Mucosa of descending colon (tissue), 3 donors: Measurements from ENCODE around the gene DPP6. TPM values are rescaled to one million over a fixed set of nuclear protein-coding genes. Genes with fewer than 3 reads are reported as not detected.

Source experiments
- ATAC-seq: fragments of 200-7000 bp; cut with Tn5 transposase; one replicate; pipeline ENCODE4 v1.9.1; 2020; ENCODE audit warnings: mild to moderate bottlenecking, moderate library complexity
- DNase-seq, 3 donors: peaks; one replicate each; pipeline ENCODE4 v3.0.0-alpha.2; 2020
- H3K36me3 ChIP-seq: fragments of 200-600 bp; one replicate; pipeline ENCODE4 v1.8.0; 2021; ENCODE audit warnings: low read depth, mild to moderate bottlenecking
- H3K4me1 ChIP-seq: fragments of 200-600 bp; one replicate; pipeline ENCODE4 v1.8.0; 2021; ENCODE audit warnings: low read depth, mild to moderate bottlenecking
- H3K4me3 ChIP-seq: fragments of 200-600 bp; one replicate; pipeline ENCODE4 v1.8.0; 2021; ENCODE audit warnings: mild to moderate bottlenecking
- H3K9me3 ChIP-seq: fragments of 200-600 bp; one replicate; pipeline ENCODE4 v1.8.0; 2021; ENCODE audit warnings: mild to moderate bottlenecking
- intact Hi-C, 2 donors: fragments of 100-400 bp; cut with DNase I in 1 of 2; cut with micrococcal nuclease in 1 of 2; formaldehyde crosslinking; loops; one replicate each; pipeline versions ENCODE4 v1.11.0 to v1.11.1; 2022; cut with DNase I, micrococcal nuclease
- total RNA-seq, 3 donors: library from RNA; stranded (reverse); fragmentation: NEBNext Ultra II Directional in 2 of 3; extraction: Animal tissue kit (Norgen Biotek cat#: 25700) in 2 of 3; gene quantifications; one replicate each; pipeline versions ENCODE4 v1.2.1 to v1.2.4, GENCODE V29; 2021 to 2023
- TF ChIP-seq, protein P1 (sequence below): fragments of 200-600 bp; IDR thresholded peaks from one replicate; pipeline ENCODE4 v1.8.0; 2022; ENCODE audit warnings: antibody characterized with exemption, mild to moderate bottlenecking
- donor health status: DM: no; HTN: no; CAD: no; lungs with moderate emphysema.
- donor health status: DM: no; HTN: no; CAD: no.
- donor health status: DM: no; HTN: yes; CAD: no.

The DPP6 gene
- total RNA-seq, 3 donors from 2014 or later: 1.3 to 33.8 (median 1.5) TPM

DNA sequence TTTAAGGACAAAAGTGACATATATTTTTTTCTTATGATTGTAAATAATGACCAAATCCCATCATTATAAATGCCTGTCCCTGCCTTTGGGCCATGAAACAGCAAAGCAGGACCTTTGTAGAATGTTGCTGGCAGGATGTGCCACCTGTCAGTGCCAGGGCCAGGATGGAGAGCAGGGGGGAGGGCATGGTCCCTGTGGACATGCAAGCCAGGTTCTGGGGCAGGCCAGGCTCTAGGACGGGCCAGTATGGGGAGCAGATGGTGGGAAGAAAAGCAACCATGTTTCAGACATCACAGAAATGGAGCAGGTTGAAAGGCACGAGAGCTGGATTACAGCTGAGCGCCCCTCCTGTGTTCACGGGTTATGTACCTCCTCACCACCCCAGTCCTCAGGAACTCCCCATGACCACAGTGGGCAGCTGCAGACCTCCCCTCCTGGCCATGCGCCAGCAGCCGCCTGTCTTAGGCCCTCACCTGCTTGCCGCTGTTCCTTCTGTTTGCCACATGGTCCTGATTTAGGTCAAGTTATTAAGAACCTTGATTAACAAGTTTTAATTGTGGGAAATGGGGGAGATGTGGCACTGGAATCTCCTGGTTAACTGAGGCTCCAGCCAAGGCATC lies 740.3 kb downstream of the DPP6 start:
- H3K4me1 ChIP-seq: no peaks in the 10 kb centered on the region
- H3K36me3 ChIP-seq: no peaks in the 10 kb centered on the region
- TF ChIP-seq, protein P1, sequence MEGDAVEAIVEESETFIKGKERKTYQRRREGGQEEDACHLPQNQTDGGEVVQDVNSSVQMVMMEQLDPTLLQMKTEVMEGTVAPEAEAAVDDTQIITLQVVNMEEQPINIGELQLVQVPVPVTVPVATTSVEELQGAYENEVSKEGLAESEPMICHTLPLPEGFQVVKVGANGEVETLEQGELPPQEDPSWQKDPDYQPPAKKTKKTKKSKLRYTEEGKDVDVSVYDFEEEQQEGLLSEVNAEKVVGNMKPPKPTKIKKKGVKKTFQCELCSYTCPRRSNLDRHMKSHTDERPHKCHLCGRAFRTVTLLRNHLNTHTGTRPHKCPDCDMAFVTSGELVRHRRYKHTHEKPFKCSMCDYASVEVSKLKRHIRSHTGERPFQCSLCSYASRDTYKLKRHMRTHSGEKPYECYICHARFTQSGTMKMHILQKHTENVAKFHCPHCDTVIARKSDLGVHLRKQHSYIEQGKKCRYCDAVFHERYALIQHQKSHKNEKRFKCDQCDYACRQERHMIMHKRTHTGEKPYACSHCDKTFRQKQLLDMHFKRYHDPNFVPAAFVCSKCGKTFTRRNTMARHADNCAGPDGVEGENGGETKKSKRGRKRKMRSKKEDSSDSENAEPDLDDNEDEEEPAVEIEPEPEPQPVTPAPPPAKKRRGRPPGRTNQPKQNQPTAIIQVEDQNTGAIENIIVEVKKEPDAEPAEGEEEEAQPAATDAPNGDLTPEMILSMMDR: no peak
- no peak for DNase-seq
- no peak overlapping the region for H3K4me3 ChIP-seq
- no peaks in the 10 kb centered on the region for H3K9me3 ChIP-seq
- ATAC-seq: no peak
- intact Hi-C loops: no loop called here

GRCh38 chr7:154794147-154794780 lies 742.1 kb downstream of the DPP6 start:
- Histone ChIP-seq H3K4me3 (no peak overlapping the region), H3K9me3 (no peaks in the 10 kb centered on the region), H3K4me1 (no peaks in the 10 kb centered on the region), H3K36me3 (no peaks in the 10 kb centered on the region)
- TF ChIP-seq, protein P1: peak; percentile 38
- peak in 2 of 3 donors; percentile 46 to 54 for DNase-seq
- ATAC-seq: peak; percentile 90
- intact Hi-C loops: no loop called here

DNA sequence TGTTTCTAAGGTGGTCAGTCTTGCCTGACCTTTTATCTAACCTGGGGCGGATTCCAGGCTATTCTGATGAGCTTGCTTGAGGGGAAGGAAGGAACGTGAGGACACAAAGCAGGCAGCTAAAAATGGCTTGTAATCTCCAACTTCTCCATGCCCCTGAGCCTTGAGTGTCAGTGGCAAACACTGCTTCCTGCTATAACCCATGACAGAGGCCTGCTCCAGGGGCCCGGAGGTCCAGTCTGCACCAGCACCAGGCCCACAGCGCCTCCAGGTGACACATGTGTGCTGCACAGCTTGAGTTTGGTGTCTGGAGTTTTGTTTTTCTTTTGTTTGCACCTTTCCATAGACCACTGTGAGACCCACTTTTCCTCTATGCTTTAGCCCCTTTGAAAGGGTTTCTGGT lies 742.8 kb downstream of the DPP6 start:
- DNase-seq (no peak), ATAC-seq (no peak)
- no peaks in the 10 kb centered on the region for H3K4me1 ChIP-seq
- intact Hi-C loops: no loop called here
- H3K36me3 ChIP-seq: no peaks in the 10 kb centered on the region
- no peaks in the 10 kb centered on the region for H3K9me3 ChIP-seq
- H3K4me3 ChIP-seq: no peak overlapping the region
- TF ChIP-seq, protein P1: no peak

DNA sequence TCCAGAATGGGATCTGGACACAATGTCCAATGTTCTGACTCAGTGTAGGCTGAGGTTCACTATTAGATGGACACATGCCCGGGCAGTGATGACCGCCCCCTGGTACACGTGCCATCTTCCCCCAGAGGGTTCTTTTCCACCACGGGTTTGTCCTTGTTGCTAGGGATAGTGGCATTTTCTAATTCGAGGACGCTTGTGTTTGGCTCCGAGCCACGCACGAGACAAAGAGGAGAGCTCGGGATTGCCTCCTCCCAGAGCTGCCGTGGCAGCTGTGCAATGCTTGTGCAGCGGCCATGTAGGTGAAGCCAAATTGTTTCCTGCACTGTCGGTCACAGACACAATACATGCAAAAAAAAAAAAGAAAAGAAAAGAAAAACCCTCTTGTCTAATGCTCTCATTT lies 743.2 kb downstream of the DPP6 start:
- Histone ChIP-seq H3K4me1 (no peaks in the 10 kb centered on the region), H3K4me3 (no peak overlapping the region), H3K9me3 (no peaks in the 10 kb centered on the region), H3K36me3 (no peaks in the 10 kb centered on the region)
- DNase-seq (no peak), ATAC-seq (no peak)
- TF ChIP-seq, protein P1: no peak
- intact Hi-C loops: no loop called here

- no peak for ATAC-seq
Observed at GRCh38 chr7:154804449-154804848, 752.3 kb downstream of the DPP6 start.

More at GRCh38 chr7:154804449-154804848, 752.3 kb downstream of the DPP6 start:
- no peak overlapping the region for H3K4me3 ChIP-seq
- no peaks in the 10 kb centered on the region for H3K9me3 ChIP-seq
- no peak for DNase-seq
- intact Hi-C loops: no loop called here
- TF ChIP-seq, protein P1: no peak
- H3K4me1 ChIP-seq: no peaks in the 10 kb centered on the region
- no peaks in the 10 kb centered on the region for H3K36me3 ChIP-seq
